Posterior vena cava (tissue), 2 donors: ENCODE measurements around the gene KCNJ4. TPM values are rescaled to one million over a fixed set of nuclear protein-coding genes. Genes with fewer than 3 reads are reported as not detected.

Experiments
- DNase-seq: peaks from one replicate; pipeline ENCODE4 v3.0.0-alpha.2; 2020; ENCODE audit warnings: low spot score
- intact Hi-C, 2 donors: fragments of 100-400 bp; cut with DNase I; formaldehyde crosslinking; loops; one replicate each; pipeline versions ENCODE4 v1.14.1 to v1.14.2; 2022 to 2023
- total RNA-seq, 2 donors: library from RNA; stranded (reverse); fragmentation: NEBNext Ultra II Directional; extraction: Animal tissue kit (Norgen Biotek cat#: 25700); gene quantifications; one replicate each; pipeline ENCODE4 v1.2.1, GENCODE V29; 2021
- donor health status: DM: yes; HTN: yes; CAD: no.
- donor health status: DM: yes; HTN: yes; CAD: no.

Gene KCNJ4
- total RNA-seq, 2 donors from 2014 or later, result not detected

DNA sequence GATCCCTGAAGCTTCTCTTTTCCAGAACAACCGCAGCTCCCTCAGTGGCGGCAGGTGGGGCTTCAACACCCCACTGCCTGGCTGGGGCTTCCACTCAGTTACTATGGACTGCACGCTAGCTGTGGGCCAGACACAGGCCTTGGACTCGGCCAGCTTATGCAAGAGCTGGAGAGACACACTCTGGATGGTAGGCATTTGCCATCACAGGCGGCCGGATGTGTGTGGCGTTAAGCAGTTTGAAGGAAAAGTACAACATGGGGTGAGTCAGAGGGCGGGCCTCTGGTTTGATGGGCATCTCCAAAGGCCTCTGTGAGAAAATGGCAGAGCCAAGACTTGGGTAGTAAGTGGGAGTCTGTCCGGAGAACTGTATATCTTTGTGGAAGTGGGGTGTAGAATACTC is 17.6 kb downstream of the KCNJ4 start:
- DNase-seq, result no peak
- intact Hi-C loops, result no loop called here

DNA sequence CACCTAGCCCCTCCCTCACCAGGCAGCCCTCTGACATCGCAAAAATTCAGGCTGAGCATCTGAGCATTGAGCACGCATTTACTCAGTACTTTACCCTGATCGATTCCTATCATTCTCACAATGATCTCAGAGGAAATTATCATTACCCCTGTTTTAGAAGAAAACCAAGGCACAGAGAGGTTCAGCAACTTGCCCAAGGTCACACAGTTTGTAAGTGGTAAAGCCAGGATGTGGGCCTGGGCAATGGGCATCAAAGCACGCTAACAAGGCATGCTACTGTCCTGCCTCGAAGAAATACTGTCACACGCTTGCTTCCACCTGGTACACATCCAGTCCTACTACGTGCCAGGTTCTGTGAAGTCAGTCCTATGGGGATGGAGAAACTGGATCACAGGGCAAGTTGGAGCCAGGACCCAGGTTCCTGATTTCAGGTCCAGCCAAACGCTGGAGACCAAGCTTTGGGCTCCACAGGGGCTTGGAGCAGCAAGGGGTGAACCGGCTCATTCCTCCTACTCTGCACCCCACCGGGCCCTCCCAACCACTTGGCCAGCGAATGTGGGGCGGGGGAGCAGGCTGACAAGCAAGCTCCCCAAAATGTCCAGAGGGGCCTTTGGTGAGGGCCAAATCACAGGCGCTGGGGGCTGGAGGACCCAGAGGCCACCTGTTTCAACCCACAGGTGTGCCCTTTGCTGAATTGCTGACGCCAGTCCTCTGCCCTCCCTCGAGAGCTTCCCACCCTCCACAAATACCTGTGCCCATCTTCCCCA is 18.2 kb downstream of the KCNJ4 start:
- intact Hi-C loops, result no loop called here
- DNase-seq, result no peak

DNA sequence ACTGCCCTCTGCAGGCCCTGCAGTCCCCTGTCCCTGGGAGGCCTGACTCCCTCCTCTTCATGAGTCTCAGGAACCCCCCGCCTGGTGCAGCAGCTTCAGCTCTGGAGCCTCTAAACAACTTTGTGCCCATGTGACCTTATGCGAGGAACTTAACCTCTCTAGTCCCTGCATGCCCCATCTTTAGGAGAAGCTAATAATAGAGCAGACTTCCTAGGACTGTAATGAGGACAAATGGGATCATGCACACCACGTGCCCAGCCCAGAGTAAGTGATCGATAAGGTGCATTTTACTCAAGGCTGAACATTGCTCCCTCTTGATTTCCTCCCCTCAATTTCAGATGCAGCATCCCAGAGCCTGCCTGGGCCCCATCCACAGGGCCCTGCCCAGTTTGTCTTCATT is 19.0 kb downstream of the KCNJ4 start:
- intact Hi-C loops, result no loop called here
- DNase-seq, result no peak

GRCh38 chr22:38435010-38435409 is 20.0 kb downstream of the KCNJ4 start:
- no peak for DNase-seq
- intact Hi-C loops, result no loop called here

- DNase-seq, result no peak
- intact Hi-C loops, result no loop called here
These were observed 21.1 kb downstream of the KCNJ4 start for GRCh38 chr22:38433871-38434270.

DNA sequence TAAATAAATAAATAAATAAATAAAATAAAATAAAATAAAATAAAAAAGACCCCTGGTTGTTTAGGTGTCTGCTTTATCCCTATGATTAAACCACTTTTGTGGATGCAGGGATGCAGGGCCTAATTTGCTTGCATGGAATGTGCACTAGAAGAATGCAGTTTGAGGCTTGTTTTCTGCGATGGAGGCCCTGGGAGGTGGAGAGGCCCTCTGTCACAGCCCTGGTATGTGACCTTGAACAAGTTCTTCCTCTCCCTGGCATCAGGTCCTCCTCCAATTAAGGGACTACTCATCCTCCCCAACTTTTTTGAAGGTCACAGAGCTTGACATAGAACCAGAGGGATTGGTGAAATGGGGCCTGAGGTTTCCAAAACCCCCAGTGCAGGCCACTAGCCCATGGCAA is 22.7 kb downstream of the KCNJ4 start:
- DNase-seq, result no peak
- intact Hi-C loops, result no loop called here

DNA sequence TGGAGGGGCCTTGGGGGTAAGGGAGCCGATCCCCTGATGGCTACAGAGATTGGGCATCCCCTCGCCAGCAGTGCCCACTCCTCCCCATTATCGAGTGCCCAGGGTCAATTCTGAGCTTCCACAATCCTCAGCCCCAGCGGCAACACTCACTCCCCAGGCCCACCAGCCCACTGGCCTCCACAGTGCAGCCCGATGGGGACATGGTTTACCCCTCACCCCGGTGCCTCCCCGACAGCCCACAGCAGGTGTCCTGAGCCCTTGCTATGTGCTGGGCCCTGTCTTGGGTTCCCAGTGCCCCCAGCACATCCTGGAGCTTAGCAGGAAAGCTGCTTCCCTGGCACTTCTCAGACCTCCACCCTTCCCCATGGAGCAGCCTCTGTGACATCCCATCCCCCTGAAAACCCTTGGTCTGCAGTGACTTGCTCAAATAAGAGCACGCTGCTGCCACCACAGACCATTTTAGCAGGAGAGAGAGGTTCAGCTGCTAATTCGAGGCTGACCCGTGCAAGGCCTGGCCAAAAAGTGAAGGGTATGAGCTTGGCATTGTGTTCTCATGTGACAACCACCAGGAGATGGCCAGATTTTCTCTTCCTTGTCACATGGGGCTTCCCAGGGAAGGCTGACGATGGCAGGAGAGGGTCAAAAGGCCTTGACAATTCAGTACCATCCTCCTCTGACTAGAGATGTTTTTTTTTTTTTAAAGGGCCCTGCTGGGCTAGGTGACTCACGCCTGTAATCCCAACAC is 23.6 kb downstream of the KCNJ4 start:
- intact Hi-C loops, result no loop called here
- no peak for DNase-seq

GRCh38 chr22:38429499-38430068 is 25.4 kb downstream of the KCNJ4 start:
- no peak for DNase-seq
- intact Hi-C loops, result no loop called here

GRCh38 chr22:38428714-38429113 is 26.3 kb downstream of the KCNJ4 start:
- intact Hi-C loops, result no loop called here
- DNase-seq, result no peak

DNA sequence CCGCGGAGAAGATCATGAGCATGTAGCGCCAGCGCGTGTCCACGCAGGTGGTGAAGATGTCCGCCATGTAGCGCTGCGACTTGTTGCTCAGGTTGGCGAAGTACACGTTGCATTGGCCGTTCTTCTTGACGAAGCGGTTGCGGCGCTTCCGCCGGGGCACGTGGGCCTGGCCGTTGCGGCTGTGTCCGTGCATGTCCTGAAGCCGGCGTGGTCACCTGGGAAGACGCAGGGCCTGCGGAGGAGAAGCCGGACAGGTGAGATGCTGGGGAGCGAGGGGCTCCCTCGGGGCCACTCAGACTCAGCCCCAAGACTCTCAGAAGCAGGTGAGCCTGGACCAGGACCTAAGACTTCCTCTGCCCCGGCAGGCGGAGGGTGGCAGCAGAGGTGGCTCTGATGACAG is 27.1 kb downstream of the KCNJ4 start:
- intact Hi-C loops, result no loop called here
- no peak for DNase-seq

DNA sequence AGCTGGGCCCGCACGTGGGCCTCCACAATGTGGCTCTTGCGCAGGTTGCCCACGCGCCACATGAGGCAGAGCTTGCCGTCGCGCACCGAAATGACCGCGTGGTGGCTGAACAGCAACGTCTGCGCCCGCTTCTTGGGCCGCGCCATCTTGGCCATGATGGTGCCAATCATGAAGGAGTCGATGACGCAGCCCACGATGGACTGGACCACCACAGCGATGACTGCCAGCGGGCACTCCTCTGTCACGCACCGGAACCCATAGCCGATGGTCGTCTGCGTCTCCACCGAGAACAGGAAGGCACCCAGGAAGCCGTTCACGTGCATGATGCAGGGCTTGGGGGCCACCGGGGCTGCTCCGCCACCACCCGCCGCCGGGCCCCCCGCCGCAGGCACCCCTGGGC is 27.5 kb downstream of the KCNJ4 start:
- DNase-seq, result no peak
- intact Hi-C loops, result no loop called here

DNA sequence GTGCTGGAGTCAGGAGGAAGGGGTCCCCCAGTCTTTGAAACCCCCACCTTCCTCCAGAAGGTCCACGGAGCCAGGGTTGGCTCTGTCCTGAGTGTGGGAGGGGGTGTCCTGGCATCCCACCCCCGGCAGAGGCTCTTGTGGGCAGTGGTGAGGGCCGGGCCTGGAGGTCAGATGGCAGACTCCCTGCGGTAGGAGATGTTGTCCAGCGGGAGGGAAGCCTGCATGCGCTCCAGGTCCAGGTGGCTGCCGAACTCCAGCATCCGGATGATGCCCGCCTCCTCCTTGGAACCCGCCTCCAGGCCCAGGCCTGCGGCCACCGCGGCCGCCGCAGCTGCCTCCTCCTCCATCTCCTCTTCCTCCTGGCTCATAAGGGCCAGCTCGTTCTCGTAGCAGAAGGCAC is 28.4 kb downstream of the KCNJ4 start:
- DNase-seq, result no peak
- intact Hi-C loops, result no loop called here

GRCh38 chr22:38424525-38425080 is 30.4 kb downstream of the KCNJ4 start:
- intact Hi-C loops, result no loop called here
- no peak for DNase-seq

- intact Hi-C loops, result no loop called here
- no peak for DNase-seq
These were observed 31.2 kb downstream of the KCNJ4 start for GRCh38 chr22:38423512-38424503.

GRCh38 chr22:38422611-38423511 is 32.1 kb downstream of the KCNJ4 start:
- DNase-seq, result no peak
- intact Hi-C loops, result no loop called here

- intact Hi-C loops, result no loop called here
- DNase-seq, result no peak
These were observed 34.3 kb downstream of the KCNJ4 start for GRCh38 chr22:38420734-38421133.

GRCh38 chr22:38419858-38420160 is 35.2 kb downstream of the KCNJ4 start:
- intact Hi-C loops, result loop anchor here in 1 of 2 donors (5.0 kb wide), 1 partner anchor 152 kb away; the partner anchor contains the start of gene DMC1
- no peak for DNase-seq
